Smooth muscle cell of the brain vasculature (primary cell): ENCODE results near the gene RNF220.
"Not testable (repeated sequence)": the region's sequence is repeated elsewhere in the genome, so short reads cannot be mapped to it uniquely, and the experiment has no call there.

Experiments
- DNase-seq: peaks from one replicate; pipeline ENCODE4 v3.0.0-alpha.2; 2012; ENCODE audit warnings: low read depth, low spot score

Gene RNF220

DNA sequence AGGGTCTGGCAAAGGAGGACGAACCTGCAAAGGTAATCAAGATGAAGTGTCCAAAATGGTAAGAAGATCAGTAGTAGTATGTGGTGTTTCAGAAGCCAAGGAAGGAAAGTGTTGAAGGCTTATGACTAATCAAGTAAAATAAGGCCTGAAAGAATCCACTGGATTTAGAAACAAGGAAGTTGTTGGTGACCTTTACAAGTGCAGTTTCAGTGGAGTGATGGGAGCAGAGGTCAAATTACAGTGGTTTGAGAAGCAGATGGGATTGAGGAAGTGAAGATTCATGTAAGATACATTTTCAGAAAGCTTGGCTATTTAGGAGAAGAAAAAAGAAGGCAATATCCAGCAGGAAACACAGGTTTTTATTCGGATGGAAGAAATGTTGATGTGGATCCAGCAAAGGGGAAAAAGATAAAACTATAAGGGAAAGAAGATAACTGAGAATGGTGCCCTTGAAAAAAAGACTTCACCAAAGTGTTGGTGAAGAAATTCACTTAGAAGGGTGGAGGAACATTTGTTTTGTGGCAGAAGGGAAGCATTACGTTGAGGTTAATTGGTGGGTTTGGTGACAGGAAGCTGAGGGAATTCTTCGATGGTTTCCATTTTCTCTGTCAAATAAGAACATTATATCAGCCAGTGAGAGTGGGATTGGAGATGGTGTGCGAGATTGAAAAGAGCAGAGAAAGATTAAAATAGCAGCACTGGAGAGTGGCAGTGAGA, 271.6 kb downstream of the RNF220 start:
- DNase-seq, result no peak

- no peak for DNase-seq
Observed at GRCh38 chr1:44677201-44677766, 272.2 kb downstream of the RNF220 start.

DNA sequence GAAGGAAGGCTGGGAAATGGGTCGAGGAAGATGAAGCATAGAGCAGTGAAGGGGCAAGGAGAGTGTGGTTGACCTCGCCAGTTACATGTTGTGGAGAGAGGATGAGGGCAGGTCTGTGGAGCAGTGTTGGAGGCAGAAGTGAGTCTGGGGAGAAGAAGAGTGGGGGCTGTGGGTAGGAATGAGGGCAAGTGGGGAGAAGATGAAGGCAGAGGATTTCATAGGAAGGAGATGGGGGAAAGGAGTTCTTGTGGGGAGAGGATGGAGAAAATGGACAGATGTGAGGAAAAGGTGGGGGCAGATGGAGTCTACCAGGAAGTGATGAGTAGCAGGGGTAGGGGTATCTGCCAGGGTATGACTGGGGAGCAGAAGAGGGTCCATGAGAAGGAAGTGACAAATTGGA, 273.1 kb downstream of the RNF220 start:
- DNase-seq, result no peak

DNA sequence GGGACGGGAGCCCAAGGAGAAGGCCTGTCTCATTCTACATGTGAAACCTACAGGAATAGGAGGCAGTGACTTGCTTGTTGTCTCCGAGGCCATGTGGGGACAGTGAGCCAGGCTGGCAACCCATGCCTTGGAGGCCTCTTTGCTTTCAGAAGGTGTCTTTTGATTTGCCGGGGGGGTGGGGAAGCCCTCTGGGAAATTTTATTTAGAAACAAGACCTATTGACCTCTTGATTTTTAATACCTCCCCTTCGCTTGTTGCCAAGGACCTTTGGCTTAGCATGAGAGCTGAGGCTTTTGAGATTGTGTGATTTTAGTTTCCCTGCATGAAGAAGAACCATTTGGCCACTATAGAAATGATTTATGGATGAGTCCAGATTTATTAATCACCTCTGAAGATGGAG, 273.6 kb downstream of the RNF220 start:
- no peak for DNase-seq

DNA sequence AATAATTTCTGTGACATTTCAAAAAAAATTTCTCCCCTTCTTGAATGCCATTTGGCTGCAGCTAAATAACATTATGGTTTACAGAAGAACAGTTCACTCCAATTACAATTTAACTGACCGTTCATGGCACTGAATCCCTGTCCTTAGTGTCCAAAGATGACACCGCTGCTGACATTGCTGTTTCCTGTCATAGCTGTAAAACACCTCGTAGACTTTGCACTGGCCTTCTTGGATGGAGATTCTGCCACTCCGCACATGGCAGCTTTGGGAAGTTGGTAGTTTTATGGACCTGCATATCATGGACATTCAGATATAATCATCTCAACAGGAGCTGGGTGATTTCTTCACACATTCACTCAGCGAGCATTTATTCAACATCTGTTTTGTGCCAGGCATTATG, 274.4 kb downstream of the RNF220 start:
- no peak for DNase-seq

DNA sequence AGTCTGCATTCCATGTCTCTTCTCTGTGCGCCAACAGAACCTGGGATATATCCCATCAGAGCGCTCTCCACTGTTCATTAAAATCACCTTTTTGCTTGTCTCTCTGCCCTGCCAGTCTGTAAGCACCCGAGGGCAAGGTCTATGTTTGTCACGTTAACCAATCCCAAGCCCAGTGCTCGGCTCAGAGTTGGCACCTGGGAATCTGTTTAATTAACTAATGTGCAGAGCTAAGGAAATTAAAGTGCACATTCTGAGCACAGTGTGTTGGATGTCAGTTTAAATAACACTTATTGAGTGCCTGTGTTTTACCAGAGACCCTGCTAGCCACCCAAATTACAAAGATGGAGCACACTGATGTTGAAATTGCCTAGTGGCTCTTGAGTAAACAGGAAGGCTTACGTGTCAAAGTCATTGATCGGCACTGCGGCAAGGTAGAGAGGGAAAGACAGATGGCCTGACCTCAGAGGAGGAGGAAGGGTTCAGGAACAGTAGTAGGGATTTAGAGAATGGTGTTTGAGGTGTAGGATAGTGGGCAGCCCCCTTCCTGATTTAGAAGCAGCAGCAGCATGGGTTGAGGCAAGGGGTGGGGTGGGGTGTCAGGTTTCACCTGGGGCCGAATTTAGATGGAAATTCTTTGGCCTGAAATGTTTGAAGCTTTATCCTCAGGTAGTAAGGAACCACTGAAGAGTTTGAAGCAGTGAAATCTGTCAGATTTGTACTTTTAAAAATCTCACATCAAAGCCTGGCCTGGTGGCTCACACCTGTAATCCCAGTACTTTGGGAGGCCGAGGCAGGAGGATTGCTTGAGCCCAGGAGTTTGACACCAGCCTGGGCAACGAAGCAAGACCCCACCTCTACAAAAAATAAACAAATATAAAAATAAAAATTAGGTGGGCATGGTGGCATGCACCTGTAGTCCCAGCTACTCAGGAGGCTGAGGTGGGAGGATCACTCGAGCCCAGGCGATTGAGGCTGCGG, 277.1 kb downstream of the RNF220 start:
- DNase-seq, result no peak

GRCh38 chr1:44682883-44683265, 277.8 kb downstream of the RNF220 start:
- no peak for DNase-seq

DNA sequence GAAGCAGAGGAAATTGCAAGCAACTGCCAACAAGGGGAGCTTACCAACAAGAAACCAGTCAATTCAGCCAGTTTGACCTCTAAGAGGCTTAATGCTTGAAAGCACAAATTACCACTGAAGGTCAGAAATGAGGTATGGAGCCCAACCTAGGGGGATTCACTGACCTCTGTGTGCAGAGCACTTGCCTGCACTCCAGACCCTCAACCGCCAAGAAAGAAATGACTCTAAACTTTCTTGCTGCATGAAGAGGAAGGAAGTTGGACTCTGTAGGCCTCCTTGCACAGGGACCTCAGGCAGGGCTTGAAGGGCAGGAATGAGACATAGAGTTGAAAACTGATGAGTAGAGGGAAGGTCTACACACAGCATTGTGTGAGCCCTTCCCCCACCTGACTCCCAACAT, 279.5 kb downstream of the RNF220 start:
- no peak for DNase-seq

GRCh38 chr1:44685218-44685617, 280.2 kb downstream of the RNF220 start:
- no peak for DNase-seq

GRCh38 chr1:44685881-44686280, 280.8 kb downstream of the RNF220 start:
- no peak for DNase-seq

DNA sequence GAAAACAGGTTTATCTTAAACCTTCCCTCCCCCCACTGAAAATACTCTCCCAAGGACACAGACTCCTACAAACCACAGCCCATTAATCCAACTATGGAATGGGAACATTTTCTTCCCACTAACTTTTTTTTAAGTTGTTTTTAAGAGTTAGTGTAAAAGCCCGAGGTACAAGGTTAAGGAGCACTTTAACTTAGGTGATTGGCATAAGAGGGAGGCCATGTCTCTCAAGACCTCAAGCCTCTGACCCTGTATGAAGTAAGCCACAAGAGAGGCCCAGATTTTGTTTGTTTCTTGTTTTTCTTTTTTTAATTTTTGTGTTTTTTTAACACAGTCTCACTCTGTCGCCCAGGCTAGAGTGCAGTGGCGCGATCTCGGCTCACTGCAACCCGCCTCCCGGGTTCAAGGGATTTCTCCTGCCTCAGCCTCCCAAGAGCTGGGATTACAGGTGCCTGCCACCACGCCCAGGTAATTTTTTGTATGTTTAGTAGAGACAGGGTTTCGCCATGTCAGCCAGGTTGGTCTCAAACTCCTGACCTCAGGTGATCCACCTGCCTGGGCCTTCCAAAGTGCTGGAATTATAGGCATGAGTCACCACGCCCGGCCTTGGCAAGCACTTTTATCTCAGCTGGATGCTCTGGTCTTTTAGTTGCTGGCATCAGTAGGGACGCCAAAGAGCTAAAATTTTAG, 283.8 kb downstream of the RNF220 start:
- no peak for DNase-seq

DNA sequence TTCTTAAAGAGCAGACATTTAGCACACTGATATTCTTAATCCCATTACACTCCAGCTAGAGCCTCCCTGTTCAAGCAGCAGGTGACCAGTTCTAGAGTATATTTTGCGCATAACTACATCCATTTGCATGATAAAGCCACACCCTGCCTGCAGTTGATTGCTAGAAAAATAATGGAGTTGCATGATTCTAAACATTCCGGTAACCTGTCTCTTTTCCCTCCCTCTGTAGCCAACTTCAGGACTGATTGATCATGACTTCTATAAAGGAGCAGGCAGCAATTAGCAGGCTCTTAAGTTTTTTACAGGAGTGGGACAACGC, 284.4 kb downstream of the RNF220 start:
- no peak for DNase-seq

GRCh38 chr1:44693159-44693558, 288.1 kb downstream of the RNF220 start:
- no peak for DNase-seq

GRCh38 chr1:44693900-44694299, 288.8 kb downstream of the RNF220 start:
- DNase-seq, result no peak

GRCh38 chr1:44694863-44695478, 289.9 kb downstream of the RNF220 start:
- no peak for DNase-seq

GRCh38 chr1:44695671-44696070, 290.6 kb downstream of the RNF220 start:
- no peak for DNase-seq

- no peak for DNase-seq
Observed at GRCh38 chr1:44696101-44696500, 291.0 kb downstream of the RNF220 start.

DNA sequence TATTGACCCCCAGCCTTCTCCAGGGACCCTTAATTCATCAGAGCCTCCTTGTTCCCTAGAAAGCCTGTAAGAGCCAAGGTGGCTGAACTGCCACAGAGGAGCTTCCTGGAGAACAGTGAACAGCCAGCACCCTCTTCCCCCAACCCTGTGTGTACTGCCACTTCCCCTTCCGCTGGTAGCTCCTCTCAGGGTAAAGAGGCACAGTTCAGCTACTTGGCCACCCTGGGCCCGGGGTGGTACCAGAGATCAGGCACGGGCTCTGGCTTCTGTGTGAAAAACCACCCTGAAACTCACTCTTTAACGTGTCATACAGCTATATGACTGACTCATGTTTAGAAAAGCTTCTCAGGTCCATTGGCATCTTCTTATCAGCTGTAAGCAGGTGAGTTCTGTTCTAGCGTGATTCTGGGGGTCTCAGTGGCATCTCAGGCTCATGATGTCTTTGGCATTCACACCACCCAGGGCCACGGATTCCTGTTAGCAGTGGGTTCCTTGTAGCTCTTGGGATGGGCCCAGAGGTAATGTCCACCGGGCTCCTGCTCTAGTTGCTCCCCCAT, 291.8 kb downstream of the RNF220 start:
- DNase-seq, result no peak

GRCh38 chr1:44698138-44698537, 293.1 kb downstream of the RNF220 start:
- DNase-seq, result no peak

DNA sequence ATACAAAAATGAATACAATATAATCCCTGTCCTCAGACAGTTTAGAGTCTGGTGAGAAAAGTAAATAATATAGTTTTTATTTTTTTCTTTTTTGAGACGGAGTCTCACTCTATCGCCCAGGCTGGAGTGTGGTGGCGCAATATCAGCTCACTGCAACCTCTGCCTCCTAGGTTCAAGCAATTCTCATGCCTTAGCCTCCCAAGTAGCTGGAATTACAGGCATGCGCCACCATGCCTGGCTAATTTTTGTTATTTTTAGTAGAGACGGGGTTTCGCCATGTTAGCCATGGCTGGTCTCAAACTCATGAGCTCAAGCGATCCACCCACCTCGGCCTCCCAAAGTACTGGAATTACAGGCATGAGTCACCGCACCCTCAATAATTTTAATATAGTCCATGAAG, 294.3 kb downstream of the RNF220 start:
- DNase-seq, result not testable (repeated sequence)

DNA sequence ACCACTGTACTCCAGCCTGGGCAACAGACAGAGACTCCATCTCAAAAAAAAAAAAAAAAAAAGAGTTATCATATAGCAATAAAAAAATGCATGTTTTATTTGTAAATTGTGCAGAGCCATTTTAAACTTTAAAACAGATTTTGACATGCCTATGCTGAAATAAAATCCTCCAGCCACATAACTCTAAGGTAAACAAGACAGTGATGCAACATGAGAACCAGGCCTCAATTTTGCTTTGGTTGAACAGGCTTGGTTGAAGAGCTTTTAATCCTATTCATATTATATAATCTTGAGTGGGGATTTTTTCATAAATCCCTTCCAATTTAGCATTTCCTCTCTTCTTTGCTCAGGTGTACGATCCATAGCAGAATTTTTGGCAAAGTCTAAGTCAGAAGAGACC, 295.5 kb downstream of the RNF220 start:
- no peak for DNase-seq
